SK-N-SH treated with all-trans-retinoic acid at 6 μM for 48 hours (cell line): ENCODE data around the gene ELOVL1.

Experiments used
- ATAC-seq: fragments of 200-7000 bp; cut with Tn5 transposase; 3 replicates; pipeline ENCODE4 v1.9.1; 2020; ENCODE audit warnings: mild to moderate bottlenecking, moderate library complexity
- ARNTL ChIP-seq: fragments of 450-650 bp; formaldehyde crosslinking; IDR thresholded peaks from 2 replicates; pipeline ENCODE4 v1.5.0; 2020; ENCODE audit warnings: low read depth, mild to moderate bottlenecking, moderate library complexity, borderline replicate concordance
- BACH2 ChIP-seq: fragments of 250-450 bp; sonication (Bioruptor Pico); IDR thresholded peaks from 2 replicates; pipeline ENCODE4 v1.9.0; 2021; ENCODE audit warnings: mild to moderate bottlenecking, borderline replicate concordance
- CREB5 ChIP-seq: fragments of 250-450 bp; sonication (Bioruptor Pico); IDR thresholded peaks from 2 replicates; pipeline ENCODE4 v1.5.1; 2020; ENCODE audit warnings: low read depth, mild to moderate bottlenecking, moderate library complexity
- CSRNP3 ChIP-seq: fragments of 250-450 bp; sonication (Bioruptor Pico); IDR thresholded peaks from 2 replicates; pipeline ENCODE4 v1.5.1; 2021; ENCODE audit warnings: mild to moderate bottlenecking, moderate library complexity
- GLIS3 ChIP-seq: fragments of 250-450 bp; sonication (Bioruptor Pico); IDR thresholded peaks from 2 replicates; pipeline ENCODE4 v1.5.0; 2020; ENCODE audit warnings: mild to moderate bottlenecking, moderate library complexity
- ISL1 ChIP-seq: fragments of 250-450 bp; sonication (Bioruptor Pico); IDR thresholded peaks from 2 replicates; pipeline ENCODE4 v2.1.2; 2022; ENCODE audit warnings: mild to moderate bottlenecking, moderate library complexity
- OSR1 ChIP-seq: fragments of 250-450 bp; sonication (Bioruptor Pico); IDR thresholded peaks from 2 replicates; pipeline ENCODE4 v1.8.0; 2022; ENCODE audit warnings: moderate library complexity, mild to moderate bottlenecking, inconsistent platforms
- POU6F1 ChIP-seq: fragments of 250-450 bp; sonication (Bioruptor Pico); IDR thresholded peaks from 2 replicates; pipeline ENCODE4 v1.8.0; 2021; ENCODE audit warnings: low read depth, mild to moderate bottlenecking, moderate library complexity, borderline replicate concordance
- PPARA ChIP-seq: fragments of 250-450 bp; sonication (Bioruptor Pico); IDR thresholded peaks from 2 replicates; pipeline ENCODE4 v1.5.0; 2020; ENCODE audit warnings: mild to moderate bottlenecking, borderline replicate concordance
- RARB ChIP-seq: fragments of 250-450 bp; sonication (Bioruptor Pico); IDR thresholded peaks from 2 replicates; pipeline ENCODE4 v1.8.0; 2021; ENCODE audit warnings: mild to moderate bottlenecking, moderate library complexity
- SNAI2 ChIP-seq: fragments of 250-450 bp; sonication (Bioruptor Pico); IDR thresholded peaks from 2 replicates; pipeline ENCODE4 v1.5.0; 2020; ENCODE audit warnings: mild to moderate bottlenecking, moderate library complexity
- TCF4 ChIP-seq: fragments of 250-450 bp; sonication (Bioruptor Pico); IDR thresholded peaks from 2 replicates; pipeline ENCODE4 v1.8.0; 2021; ENCODE audit warnings: mild to moderate bottlenecking, moderate library complexity, borderline replicate concordance
- TSHZ2 ChIP-seq: fragments of 250-450 bp; sonication (Bioruptor Pico); IDR thresholded peaks from 2 replicates; pipeline ENCODE4 v1.5.0; 2020; ENCODE audit warnings: mild to moderate bottlenecking, moderate library complexity
- ZFP3 ChIP-seq: fragments of 250-450 bp; sonication (Bioruptor Pico); IDR thresholded peaks from 2 replicates; pipeline ENCODE4 v1.5.0; 2020; ENCODE audit warnings: mild to moderate bottlenecking, moderate library complexity
- ZNF565 ChIP-seq: fragments of 450-650 bp; formaldehyde crosslinking; conservative IDR thresholded peaks from 2 replicates; pipeline ENCODE4 v1.5.0; 2020; ENCODE audit warnings: low read depth, mild to moderate bottlenecking, moderate library complexity
- ZNF70 ChIP-seq: fragments of 450-650 bp; formaldehyde crosslinking; IDR thresholded peaks from 2 replicates; pipeline ENCODE4 v1.5.0; 2020; ENCODE audit warnings: mild to moderate bottlenecking, moderate library complexity
- ZNF8 ChIP-seq: fragments of 450-650 bp; formaldehyde crosslinking; IDR thresholded peaks from 2 replicates; pipeline ENCODE4 v1.5.0; 2020; ENCODE audit warnings: mild to moderate bottlenecking, moderate library complexity

The ELOVL1 gene

GRCh38 chr1:43382027-43382779, 14.4 kb upstream of the ELOVL1 start (continued):
- TF ChIP-seq CREB5: no peak
- TF ChIP-seq POU6F1 (CRISPR knock-in tag): no peak
- TF ChIP-seq RARB (CRISPR knock-in tag): no peak

GRCh38 chr1:43381612-43382011, 13.8 kb upstream of the ELOVL1 start:
- TF ChIP-seq ISL1 (CRISPR knock-in tag) (no peak), SNAI2 (no peak)
- TF ChIP-seq, all 23 proteins: peak for 0
- no peak; the same call in 2 of the 3 replicates for ATAC-seq

GRCh38 chr1:43379476-43379875, 11.7 kb upstream of the ELOVL1 start:
- TF ChIP-seq ISL1 (CRISPR knock-in tag) (peak; percentile 49; the same call in 1 of the 2 replicates), ZNF8 (CRISPR knock-in tag) (no peak), TCF4 (peak; percentile 87), TSHZ2 (CRISPR knock-in tag) (peak; percentile 51; the same call in 1 of the 2 replicates), ZNF70 (CRISPR knock-in tag) (no peak)
- no peak for ATAC-seq

- no peak for ATAC-seq
- no peak for TF ChIP-seq ZFP3
- no peak for TF ChIP-seq ZNF70 (CRISPR knock-in tag)
- TF ChIP-seq PPARA (CRISPR knock-in tag): no peak
- TF ChIP-seq POU6F1 (CRISPR knock-in tag): no peak
- TF ChIP-seq CSRNP3 (CRISPR knock-in tag): no peak
- TF ChIP-seq ARNTL (CRISPR knock-in tag): no peak
- no peak for TF ChIP-seq GLIS3 (CRISPR knock-in tag)
- TF ChIP-seq TCF4: no peak
Measured at GRCh38 chr1:43377831-43378230, 10.0 kb upstream of the ELOVL1 start.

- ATAC-seq: no peak
- TF ChIP-seq POU6F1 (CRISPR knock-in tag) (no peak), BACH2 (CRISPR knock-in tag) (no peak), CSRNP3 (CRISPR knock-in tag) (no peak), OSR1 (no peak), GLIS3 (CRISPR knock-in tag) (no peak), ZNF565 (CRISPR knock-in tag) (no peak), ARNTL (CRISPR knock-in tag) (no peak), TSHZ2 (CRISPR knock-in tag) (no peak)
Measured at GRCh38 chr1:43376723-43377235, 9.0 kb upstream of the ELOVL1 start.
